ENCODE results near the gene SMARCA2.

Gene SMARCA2

GRCh38 chr9:2016408-2017330 lies 1.5 kb downstream of the SMARCA2 start:
- DNase-seq = no peak

GRCh38 chr9:2017331-2018161 lies 2.4 kb downstream of the SMARCA2 start:
- peak; percentile 25 for DNase-seq

- DNase-seq = no peak
These were observed 3.1 kb downstream of the SMARCA2 start for GRCh38 chr9:2018162-2018643.

GRCh38 chr9:2018764-2019558 lies 3.8 kb downstream of the SMARCA2 start:
- no peak for DNase-seq

DNA sequence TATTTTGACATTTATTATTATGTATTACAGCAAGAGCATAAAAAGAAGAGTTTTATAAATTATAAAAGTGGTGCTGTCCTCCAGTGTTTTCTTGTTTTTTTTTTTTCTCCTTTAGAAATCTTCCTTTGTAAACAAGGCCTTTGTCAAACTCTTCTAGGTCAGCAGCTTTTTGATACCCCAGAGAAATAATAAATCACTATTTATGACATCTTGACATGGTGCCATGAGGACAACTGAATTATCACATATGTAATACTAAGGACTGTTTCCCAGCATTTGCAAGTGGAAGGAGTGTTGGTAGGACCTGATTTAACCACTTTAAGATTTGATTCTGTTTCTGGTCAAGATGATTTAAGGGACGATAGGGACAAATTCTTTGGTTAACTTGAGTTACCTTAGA lies 4.6 kb downstream of the SMARCA2 start:
- no peak for DNase-seq

DNA sequence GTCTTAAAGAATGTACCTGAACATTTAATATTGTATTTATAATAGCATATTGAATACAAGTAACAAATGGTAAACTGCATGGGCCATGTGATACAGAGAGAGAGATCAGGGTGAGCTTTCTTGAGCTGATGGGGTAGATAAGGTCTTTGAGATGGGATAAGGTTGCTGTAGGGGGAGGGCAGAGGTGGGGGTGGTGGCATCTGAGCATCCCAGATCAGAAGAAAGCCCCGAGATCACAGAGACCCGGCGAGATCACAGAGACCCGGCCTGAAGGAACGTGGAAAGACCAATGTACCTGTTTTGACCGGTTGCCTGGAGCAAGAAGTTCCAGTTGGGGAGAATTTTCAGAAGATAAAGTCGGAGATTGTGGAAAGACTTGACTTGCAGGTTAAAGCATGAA lies 6.6 kb downstream of the SMARCA2 start:
- no peak for DNase-seq

DNA sequence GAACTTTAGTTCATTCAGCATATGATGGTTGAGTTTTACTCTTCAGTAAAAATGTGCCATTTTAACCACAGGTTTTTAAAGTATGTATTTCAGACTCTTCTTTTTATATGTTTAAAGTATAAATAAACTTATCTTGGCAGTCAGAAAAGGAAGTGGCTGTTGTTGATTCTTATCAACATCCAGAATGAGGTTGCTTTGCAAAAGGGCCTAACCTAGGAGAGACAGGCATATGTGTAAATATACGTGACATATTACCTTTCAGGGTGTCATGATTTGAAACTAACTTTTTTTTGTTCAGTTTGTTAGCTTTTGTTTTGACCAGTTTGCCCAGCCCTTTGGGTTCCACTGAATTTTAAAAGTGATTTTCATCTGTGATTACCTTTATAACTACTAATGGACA lies 7.4 kb downstream of the SMARCA2 start:
- DNase-seq = no peak

DNA sequence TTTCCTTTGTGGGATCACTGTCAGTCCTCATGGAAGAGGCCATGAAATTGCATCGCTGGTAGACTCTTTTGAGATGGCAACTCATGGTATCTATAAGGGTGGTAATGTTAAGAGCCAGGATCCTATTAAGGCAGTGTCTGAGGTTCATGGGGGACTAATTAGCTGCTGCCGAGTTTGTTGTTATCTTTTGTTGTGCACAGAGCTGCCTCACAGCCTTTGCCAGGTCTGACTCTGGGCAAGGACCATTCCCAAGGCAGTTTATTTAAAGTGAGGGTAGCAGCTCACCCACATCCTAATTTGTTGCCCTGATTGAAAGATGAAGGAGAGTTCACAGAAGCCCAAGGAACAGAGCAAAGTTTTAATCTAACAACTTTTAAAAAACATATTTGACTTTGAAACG lies 7.9 kb downstream of the SMARCA2 start:
- DNase-seq = no peak

GRCh38 chr9:2023532-2023931 lies 8.4 kb downstream of the SMARCA2 start:
- no peak for DNase-seq

GRCh38 chr9:2024888-2025782 lies 10.0 kb downstream of the SMARCA2 start:
- DNase-seq = no peak

DNA sequence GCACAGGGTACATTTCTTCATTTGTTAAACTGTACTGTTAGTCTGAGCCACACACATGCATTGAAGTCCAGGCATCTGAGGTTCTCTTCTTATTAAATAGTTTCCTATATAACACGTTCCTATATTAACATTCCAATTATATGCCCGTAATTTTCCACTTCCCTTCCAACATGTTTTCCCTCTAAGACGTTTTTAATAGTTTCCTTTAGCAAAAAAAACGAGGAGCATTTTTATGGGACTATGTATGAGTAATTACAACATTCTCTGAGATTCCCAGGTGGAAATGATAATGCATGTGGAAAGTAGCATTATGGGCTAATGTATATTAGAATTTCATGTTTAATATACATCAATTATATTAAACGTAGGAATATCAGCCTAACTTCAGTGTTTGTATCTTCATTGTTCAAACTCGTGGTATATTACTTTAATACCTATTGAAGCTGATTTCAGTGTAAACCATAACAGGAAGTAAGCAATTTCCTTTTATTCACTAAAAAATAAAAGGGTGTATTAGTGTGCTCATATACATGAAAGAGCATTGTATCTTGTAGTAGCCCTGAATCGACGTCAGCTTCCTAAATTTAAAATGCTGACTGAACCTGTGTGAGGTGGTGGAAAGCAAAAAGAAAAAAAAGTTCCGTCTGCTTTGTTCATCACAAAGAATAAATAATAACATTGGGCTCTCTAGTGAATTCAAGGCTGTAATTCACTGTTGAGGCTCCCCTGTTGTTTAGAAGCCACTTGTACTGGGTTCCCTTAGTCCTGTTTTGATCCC lies 11.3 kb downstream of the SMARCA2 start:
- no peak for DNase-seq

DNA sequence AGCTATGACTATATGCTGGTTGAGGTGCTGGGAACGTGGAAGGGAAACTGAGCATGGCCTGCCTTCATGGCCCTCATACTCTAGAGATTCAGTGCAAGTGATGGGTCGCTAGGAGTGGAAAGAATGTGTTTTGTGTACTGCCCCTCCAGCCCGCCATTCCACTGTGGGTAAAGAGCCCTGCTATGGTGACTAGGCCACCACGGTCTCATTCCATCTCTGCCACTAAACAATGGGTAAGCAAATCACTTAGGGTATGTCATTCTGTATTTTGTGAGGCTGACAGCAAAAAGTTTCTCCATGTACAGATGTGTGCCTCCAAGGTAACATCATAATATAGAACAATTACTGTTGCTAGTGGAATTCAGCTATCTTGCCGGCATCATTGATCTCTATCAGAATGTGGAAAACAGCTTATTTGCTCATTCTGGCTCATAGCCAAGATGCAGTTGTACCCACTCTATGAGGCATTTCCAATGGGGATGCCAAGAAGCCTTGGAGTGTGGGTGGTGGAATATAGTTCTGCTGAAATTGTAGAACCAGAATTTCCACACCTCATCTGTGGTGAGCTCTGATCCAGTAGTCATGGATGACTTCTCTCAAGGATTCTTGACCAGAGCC lies 12.5 kb downstream of the SMARCA2 start:
- no peak for DNase-seq

DNA sequence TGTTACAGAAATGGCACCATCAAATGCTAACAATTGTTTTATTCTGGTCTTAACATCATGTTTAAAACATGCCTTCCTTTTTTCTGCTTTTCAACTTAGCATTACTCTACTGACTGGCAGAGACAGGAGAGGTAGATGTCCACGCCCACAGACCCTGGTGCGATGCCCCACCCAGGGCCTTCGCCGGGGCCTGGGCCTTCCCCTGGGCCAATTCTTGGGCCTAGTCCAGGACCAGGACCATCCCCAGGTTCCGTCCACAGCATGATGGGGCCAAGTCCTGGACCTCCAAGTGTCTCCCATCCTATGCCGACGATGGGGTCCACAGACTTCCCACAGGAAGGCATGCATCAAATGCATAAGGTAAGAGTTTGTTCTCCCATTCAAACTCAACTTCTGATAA lies 13.7 kb downstream of the SMARCA2 start:
- no peak for DNase-seq

- no peak for DNase-seq
These were observed 14.6 kb downstream of the SMARCA2 start for GRCh38 chr9:2029666-2030170.

DNA sequence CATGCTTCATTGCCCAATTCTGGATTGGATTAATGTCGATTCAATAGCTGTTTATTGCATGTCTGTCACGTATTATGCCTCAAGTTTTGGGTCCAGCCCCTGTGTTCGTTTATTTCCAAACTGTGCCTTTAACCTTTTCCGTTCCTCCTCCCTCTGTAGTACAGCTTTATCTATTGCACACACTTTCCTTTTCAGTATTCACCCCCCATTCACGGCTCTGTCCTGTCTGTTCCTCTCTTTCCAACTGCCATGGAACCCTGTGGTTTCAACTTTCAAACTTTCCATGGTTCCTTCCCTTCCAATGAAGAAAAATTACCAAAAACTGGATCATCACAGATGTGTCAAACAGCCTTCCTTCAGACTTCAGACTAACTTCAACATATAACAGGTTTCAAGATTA lies 17.1 kb downstream of the SMARCA2 start:
- no peak for DNase-seq

GRCh38 chr9:2036844-2037243 lies 21.7 kb downstream of the SMARCA2 start:
- DNase-seq = no peak

- DNase-seq = no peak
These were observed 24.4 kb downstream of the SMARCA2 start for GRCh38 chr9:2039294-2040180.

- DNase-seq = no peak
These were observed 25.7 kb downstream of the SMARCA2 start for GRCh38 chr9:2040828-2041227.

- no peak for DNase-seq
These were observed 26.6 kb downstream of the SMARCA2 start for GRCh38 chr9:2041736-2042135.
